HFFc6 (cell line): Measurements from ENCODE around the gene PSMA1. TPM values are rescaled to one million over a fixed set of nuclear protein-coding genes. Genes with fewer than 3 reads are reported as not detected.
"Not testable (repeated sequence)": the region's sequence is repeated elsewhere in the genome, so short reads cannot be mapped to it uniquely, and the experiment has no call there.

ENCODE experiments used
- DNase-seq: peaks from one replicate; pipeline ENCODE4 v3.0.0-alpha.2; 2018
- H3K27ac Mint-ChIP-seq: 2 replicates; pipeline ENCODE4 v1.8.0; 2020; ENCODE audit warnings: mild to moderate bottlenecking, mixed read lengths
- H3K27me3 Mint-ChIP-seq: 2 replicates; pipeline ENCODE4 v1.8.0; 2021; ENCODE audit warnings: mild to moderate bottlenecking, moderate library complexity, mixed read lengths; ENCODE audit not compliant: insufficient read depth
- H3K36me3 Mint-ChIP-seq: 2 replicates; pipeline ENCODE4 v1.8.0; 2021; ENCODE audit warnings: low read depth, mixed read lengths
- H3K4me1 Mint-ChIP-seq: 2 replicates; pipeline ENCODE4 v1.8.0; 2020; ENCODE audit warnings: low read depth, mixed read lengths
- H3K4me3 Mint-ChIP-seq: 2 replicates; pipeline ENCODE4 v1.8.0; 2020; ENCODE audit warnings: mild to moderate bottlenecking, moderate library complexity, mixed read lengths
- H3K9me3 Mint-ChIP-seq: 2 replicates; pipeline ENCODE4 v1.8.0; 2020; ENCODE audit warnings: mild to moderate bottlenecking, mixed read lengths
- CTCF ChIP-seq: fragments of 200-600 bp; sonication (generic); IDR thresholded peaks from 2 replicates; pipeline ENCODE4 v1.5.0; 2021; ENCODE audit warnings: antibody characterized with exemption, mild to moderate bottlenecking
- total RNA-seq, 6 experiments: library from RNA; stranded (reverse); fragmentation: NEBNext Ultra II Directional; extraction: Animal tissue kit (Norgen Biotek cat#: 25700); gene quantifications; 2 replicates in 1 of 6; 3 replicates in 5 of 6; pipeline ENCODE4 v1.2.3, GENCODE V29; 2021

PSMA1 gene
- total RNA-seq, 6 experiments from 2014 or later, result 158 to 193 (median 173) TPM

GRCh38 chr11:14539982-14540421, 19.8 kb upstream of the PSMA1 start:
- no peak for TF ChIP-seq CTCF
- H3K9me3 Mint-ChIP-seq, result no peaks in the 10 kb centered on the region
- H3K27me3 Mint-ChIP-seq, result peaks cover 16% of the 10 kb centered on the region
- no peaks in the 10 kb centered on the region for H3K4me1 Mint-ChIP-seq
- no peak overlapping the region for H3K4me3 Mint-ChIP-seq
- H3K27ac Mint-ChIP-seq, result no peak overlapping the region
- no peaks in the 10 kb centered on the region for H3K36me3 Mint-ChIP-seq
- DNase-seq, result no peak

- no peak overlapping the region for H3K27ac Mint-ChIP-seq
Measured at GRCh38 chr11:14538926-14539554, 18.9 kb upstream of the PSMA1 start.

DNA sequence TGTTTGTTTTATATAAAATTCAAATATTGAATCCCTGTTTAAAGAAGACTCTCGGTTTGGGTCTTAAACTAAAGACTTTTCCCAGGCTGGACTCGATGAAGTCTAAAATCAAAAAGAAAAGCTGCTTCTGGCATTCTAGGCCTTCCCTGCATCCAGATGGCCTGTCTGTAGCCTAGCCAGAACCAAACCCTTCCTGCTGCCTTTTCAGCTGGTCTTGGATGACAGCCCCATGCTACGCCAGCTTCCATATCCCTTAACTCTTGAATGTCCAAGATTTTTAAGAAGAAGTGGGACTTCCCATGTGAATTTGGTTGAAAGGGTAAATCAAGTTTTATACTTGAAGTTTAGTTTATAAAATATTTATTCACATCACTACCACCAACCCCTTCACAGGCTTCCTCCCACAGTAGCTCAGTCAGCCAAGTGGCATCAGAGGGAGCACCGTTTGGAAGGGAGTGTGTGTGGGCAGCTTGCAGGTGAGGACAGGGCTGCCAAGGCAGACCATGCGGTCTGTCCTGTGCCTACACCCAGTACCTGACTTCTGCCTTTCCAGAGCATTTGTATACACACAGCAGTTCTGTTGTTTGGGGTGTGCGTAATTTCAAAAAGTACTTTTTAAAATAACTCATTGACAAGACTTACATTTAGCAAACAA, 18.2 kb upstream of the PSMA1 start:
- Mint-ChIP-seq H3K27ac (no peak overlapping the region), H3K9me3 (no peaks in the 10 kb centered on the region), H3K36me3 (no peaks in the 10 kb centered on the region), H3K27me3 (peaks cover 13% of the 10 kb centered on the region), H3K4me3 (no peak overlapping the region), H3K4me1 (no peaks in the 10 kb centered on the region)
- TF ChIP-seq CTCF, result no peak
- DNase-seq, result no peak

More at GRCh38 chr11:14538926-14539554, 18.9 kb upstream of the PSMA1 start:
- Mint-ChIP-seq H3K4me1 (no peaks in the 10 kb centered on the region), H3K4me3 (no peak overlapping the region), H3K36me3 (no peaks in the 10 kb centered on the region), H3K9me3 (no peaks in the 10 kb centered on the region), H3K27me3 (peaks cover 15% of the 10 kb centered on the region)
- no peak for DNase-seq
- TF ChIP-seq CTCF, result no peak

DNA sequence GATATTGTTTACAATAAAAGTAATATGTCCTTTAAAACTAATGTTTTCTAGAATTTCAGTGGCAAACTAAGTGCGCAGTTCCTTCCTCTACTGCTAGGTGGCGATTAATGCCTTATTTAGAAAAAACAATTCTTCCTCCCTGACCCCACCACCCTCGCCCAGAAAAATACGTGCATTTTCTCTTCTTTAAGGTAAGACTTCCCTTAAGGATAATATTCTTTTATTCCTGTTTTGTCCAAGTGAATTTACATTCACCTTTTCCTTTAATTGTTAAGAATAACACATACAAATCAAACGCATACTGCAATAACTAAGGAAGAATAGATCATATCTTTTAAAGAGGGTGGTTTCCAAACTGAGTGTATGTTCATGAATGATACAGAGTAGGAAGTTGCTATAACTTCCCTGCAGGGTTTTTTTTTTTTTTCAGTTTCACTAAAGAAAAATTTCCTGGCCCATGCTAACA, 17.0 kb upstream of the PSMA1 start:
- DNase-seq, result peak; percentile 17
- no peak overlapping the region for H3K27ac Mint-ChIP-seq
- H3K27me3 Mint-ChIP-seq, result peaks cover 7% of the 10 kb centered on the region
- no peaks in the 10 kb centered on the region for H3K9me3 Mint-ChIP-seq
- H3K4me3 Mint-ChIP-seq, result no peak overlapping the region
- TF ChIP-seq CTCF, result peak; percentile 83
- H3K36me3 Mint-ChIP-seq, result no peaks in the 10 kb centered on the region
- H3K4me1 Mint-ChIP-seq, result no peaks in the 10 kb centered on the region

DNA sequence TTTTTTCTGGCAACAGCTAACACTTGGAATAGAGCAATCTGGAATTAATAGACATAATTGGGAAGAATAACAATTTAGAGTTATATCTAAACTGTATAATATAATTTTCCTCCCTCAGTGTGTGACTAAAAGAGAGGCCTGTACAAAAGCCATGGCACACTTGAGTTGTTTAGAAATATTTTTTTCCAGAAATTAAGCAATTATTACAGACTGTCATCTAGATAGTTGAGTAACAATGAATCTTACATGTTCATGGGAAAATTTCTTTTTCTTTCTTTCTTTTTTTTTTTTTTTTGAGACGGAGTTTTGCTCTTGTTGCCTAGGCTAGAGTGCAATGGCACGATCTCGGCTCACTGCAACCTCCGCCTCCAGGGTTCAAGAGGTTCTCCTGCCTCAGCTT, 15.0 kb upstream of the PSMA1 start:
- not testable (repeated sequence) for H3K36me3 Mint-ChIP-seq, H3K4me3 Mint-ChIP-seq, H3K9me3 Mint-ChIP-seq, DNase-seq, H3K27me3 Mint-ChIP-seq, H3K27ac Mint-ChIP-seq, H3K4me1 Mint-ChIP-seq

GRCh38 chr11:14529951-14530350, 9.8 kb upstream of the PSMA1 start:
- H3K9me3 Mint-ChIP-seq, result no peaks in the 10 kb centered on the region
- TF ChIP-seq CTCF, result no peak
- H3K4me1 Mint-ChIP-seq, result peaks cover 6% of the 10 kb centered on the region
- no peak for DNase-seq
- no peak overlapping the region for H3K27ac Mint-ChIP-seq
- no peaks in the 10 kb centered on the region for H3K36me3 Mint-ChIP-seq
- no peaks in the 10 kb centered on the region; the same call in 1 of the 2 replicates for H3K27me3 Mint-ChIP-seq
- no peak overlapping the region for H3K4me3 Mint-ChIP-seq
